NCI-H2227 treated with DMSO at 0.1 percent for 48 hours (cell line): ENCODE results near the gene RECQL5.

ENCODE experiments used
- DNase-seq: peaks from one replicate; lab custom pipeline; 2025; lab: John Stamatoyannopoulos, UW

RECQL5 gene

DNA sequence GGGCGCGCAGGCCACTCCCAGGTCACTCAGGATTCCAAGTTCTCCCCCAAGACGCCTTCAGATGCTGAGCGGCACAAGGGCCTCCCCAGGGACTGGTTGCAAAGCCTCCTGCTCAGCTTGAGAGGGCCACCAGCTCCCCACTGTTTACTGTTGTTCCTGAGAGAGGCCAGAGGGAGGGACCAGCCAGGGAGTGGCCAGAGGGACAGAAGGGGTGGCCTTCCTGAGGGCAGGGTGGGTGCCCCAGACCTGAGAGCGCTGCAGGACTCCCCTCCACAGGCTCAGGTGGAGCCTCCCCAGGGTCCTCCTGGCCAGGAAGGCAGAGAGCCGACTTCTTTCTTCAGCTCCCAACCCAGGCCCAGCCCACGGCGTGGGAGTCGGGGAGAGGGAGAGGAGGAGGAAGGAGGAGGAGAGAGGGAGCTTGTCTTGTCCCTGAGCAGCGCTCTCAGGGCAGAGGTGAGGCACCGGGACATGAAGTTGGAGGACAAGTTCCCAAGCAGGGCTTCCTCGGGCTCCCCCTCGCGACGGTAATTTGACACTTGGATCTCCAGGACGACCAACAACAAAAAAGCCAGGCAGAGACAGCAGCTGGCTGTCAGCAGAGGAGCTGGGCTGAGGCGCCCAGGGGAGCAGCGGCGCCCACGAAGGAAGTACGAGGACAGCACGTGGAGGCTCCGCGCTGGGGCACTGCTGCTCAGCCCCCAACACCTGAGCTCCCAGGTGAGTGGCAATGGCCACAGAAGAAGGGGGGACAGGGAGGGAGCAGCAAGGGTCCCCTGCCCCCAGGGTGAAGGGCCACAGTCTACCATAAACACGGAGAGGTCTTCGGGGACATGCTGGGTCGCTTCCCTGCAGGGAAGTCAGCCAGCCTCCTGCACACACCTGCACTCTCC lies 33.2 kb downstream of the RECQL5 start:
- peak; percentile 47 for DNase-seq

DNA sequence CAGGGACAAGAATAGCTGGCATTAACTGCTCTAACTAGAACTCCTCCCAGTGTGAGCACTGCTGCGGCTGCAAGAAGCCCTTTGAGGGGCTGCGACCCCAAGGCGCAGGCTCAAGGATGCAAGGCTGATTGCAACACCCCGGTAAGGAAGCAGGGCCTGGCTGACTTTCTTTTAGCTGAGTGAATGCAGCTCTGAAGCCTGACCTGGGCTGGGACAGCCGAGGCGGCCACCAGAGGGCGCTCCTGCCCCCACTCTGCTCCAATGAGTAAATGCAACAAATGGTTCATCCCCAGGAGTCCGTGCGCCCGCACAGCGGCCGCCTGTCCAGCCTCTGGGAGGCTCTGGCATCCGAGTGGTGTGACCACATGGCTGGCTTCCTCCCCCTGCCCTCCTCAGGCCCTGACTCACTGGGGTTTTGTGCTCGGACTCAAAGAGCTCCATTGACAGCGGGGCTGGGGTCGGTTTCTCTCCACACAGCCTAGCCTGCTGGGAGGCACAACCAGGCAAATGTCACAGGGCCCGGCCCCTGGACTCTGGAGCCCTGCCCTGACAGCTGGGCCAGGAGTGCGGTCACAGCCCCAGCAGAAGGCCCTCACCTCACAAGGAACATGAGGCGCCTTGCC lies 34.0 kb downstream of the RECQL5 start, which contains the start of gene SMIM5:
Gene SMIM5, plus strand, starts transcription at position 572 of the 623 bp plus-strand sequence. CDS start 6,768 bp downstream, outside the sequence.
- peak; percentile 6 for DNase-seq

DNA sequence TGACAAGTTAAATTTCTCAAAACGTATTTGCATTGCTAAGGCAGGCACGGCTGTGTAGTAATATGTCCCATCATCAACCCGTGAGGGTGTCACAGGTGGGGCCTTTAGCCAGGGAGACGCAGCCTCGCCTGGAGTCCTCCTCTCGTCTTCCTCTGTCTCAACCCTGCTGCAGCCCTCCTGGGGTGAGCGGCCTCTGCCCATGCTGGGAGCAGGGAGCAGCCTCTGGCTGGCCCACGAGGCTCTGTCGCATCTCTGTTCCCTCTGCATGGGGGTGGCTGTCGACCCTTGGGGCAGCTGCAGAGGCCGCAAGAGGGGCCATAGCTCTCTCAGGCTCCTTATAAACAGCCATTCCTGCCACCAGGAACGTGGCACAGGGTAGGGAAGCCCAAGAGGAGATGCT lies 34.5 kb downstream of the RECQL5 start:
- DNase-seq, result no peak

DNA sequence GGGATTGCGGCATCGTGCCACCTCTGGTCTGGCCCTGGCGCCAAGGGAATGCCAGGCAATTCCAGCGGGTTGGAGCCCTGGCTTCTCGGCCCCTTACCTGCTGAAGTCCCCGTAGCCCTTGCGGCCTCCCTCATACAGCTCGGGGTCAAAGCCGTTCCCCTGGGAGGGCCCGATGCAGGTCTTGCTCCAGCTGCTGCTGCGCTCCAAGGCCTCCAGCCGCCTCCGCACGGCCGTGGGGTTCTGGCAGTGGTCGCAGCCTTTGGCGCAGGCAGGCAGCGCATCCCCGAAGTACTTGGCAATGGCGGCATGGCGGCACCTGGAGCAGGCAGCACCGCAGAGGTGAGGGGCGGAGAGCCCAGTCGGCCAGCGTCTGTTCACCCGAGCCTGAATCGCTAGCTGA lies 35.6 kb downstream of the RECQL5 start:
- no peak for DNase-seq

DNA sequence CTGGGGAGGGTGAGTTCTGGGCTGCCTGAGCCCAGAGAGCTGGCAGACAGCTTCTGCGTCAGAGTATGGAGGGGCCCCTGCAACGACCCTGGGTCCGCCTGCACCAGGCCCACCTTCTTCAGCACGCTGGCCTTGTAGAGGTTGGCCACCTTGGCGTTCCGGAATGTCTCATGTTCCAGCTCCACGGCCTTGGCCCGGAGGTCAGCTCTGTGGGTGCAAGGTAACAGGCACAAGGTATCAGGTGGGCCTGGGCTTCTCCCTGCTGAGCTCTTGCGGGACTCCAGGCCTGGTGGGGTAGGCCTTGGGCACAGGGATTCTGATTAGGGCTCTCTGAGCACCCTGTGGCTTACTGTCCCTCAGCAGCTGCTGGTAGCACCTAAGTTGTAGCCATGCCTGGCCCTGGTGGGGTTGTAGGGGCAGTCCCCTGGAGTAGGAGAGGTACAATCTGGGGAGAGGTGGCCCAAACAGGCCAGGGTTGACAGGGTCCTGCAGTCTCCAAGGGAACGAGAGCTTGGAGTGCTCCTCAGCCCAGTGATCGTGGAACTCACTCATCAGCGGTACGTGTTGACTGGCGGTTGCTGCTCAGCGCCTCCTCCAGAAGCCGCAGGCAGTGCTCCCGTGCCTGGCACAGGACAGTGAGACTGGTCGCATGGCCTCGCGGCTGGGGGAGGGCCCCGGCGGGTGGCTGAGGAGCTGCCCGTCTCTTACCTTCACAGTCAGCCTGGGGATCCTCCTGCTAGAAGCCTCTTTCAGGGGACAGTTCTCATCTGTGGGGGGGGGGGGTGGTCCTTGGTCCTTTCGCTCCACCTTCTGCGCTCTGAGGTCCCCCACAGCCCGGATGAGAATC lies 36.7 kb downstream of the RECQL5 start:
- DNase-seq, result no peak

DNA sequence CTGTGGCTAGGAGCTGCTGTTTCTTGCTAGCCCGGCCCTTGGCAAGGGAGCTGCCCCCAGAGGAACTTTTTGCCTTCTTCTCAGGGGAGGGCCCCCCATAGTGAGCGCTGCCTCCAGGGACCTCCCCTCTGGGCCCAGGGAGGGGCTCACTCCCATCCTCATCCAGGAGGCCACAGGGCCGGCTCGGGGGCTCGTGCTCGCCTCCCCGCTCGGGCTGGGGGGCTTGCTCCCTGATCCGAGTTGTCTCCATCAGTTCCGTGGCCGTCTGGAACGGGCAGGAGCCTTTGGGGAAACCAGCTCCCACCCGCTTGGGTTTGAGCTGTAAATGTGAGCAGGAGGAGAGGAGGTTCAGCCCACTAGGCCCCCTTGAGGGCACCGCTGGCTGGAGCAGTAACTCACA lies 37.8 kb downstream of the RECQL5 start:
- DNase-seq, result no peak

DNA sequence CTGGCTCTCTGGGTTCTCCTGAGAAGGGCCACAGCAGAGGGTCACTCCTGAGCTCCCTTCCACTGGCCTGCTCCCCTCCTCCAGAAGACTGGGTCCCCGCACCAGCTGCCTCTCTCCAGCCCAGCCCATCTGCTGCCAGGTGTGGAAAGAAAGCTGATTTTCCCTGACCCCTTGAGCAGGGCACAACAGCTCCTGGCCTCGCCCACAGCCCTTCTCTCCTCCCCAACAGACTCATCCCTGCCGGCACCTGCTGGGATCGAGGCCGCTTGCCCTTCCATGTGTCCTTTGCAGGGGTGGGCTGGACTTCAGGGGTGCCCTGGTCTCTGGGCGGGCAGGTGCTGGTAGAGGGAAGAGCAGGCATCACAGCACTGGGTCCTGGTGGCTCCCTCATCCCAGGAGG lies 38.5 kb downstream of the RECQL5 start:
- no peak for DNase-seq

DNA sequence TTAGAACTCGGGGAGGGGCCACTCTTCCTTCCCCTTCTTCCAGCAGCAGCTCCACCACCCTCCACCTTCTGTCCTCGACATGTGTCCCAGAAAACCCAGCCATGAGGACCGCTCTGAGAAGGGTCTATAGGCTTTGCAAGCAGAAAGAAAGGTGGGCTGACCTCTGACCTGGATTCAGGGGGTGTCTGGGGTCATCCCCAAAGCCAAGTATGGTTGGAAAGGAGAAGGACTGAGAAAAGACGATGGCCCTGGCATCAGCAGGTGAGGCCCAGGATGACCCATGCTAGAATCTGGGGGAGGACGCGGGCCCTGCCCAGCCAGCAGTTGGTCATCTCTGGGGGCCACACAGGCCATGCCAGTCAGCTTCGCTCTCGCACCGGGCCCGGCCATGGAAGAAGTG lies 39.9 kb downstream of the RECQL5 start:
- DNase-seq, result no peak

DNA sequence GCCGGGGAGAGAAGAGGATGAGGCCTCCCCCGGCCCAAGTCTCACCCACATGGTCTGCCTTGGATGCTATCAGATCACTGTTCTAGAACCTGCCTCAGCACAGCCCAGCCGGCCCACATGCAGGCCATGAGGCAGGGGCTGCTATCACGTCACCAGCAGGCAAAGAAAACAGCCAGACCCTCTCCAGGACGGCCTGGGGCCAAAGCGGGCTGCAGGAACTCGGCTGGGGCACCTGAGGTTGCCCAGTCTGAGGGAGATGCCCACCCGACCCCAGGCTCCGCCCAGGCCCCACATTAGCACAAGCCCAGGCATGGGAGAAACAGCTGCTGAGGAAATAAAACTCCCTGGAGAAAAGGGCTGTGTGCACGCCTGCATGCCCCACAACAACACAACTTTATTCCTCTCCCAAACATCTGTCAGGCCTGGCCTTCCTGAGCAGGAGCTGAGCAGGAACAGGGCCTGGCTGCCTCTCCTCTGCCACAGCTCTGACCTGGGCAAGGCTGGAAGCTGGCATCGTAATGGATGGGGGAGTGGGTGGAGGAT lies 40.4 kb downstream of the RECQL5 start:
- no peak for DNase-seq

DNA sequence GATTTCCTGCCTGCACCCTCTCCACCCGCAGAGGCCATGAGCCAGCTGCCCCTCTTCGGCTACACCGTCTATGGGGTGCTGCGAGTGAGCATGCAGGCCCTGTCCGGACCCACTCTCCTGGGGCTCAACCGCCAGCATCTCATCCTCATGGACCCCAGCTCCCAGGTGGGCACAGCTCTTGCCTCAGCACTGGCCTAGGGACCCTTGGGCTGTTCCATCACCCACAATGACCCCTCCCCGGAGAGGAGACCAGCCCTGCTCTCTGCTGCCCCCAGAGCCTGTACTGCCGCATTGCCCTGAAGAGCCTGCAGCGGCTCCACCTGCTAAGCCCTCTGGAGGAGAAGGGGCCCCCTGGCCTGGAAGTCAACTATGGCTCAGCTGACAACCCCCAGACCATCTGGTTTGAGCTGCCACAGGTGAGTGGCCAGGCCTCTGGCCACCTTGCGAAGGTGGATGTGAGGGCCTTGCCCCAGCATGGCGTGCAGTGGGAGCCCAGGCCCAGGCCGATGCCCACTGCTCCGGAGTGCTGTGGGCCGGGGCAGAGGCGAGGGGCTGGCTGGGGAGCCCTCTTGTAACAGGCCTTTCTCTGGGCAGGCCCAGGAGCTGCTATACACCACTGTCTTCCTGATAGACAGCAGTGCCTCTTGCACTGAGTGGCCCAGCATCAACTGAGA lies 41.0 kb downstream of the RECQL5 start:
- no peak for DNase-seq

DNA sequence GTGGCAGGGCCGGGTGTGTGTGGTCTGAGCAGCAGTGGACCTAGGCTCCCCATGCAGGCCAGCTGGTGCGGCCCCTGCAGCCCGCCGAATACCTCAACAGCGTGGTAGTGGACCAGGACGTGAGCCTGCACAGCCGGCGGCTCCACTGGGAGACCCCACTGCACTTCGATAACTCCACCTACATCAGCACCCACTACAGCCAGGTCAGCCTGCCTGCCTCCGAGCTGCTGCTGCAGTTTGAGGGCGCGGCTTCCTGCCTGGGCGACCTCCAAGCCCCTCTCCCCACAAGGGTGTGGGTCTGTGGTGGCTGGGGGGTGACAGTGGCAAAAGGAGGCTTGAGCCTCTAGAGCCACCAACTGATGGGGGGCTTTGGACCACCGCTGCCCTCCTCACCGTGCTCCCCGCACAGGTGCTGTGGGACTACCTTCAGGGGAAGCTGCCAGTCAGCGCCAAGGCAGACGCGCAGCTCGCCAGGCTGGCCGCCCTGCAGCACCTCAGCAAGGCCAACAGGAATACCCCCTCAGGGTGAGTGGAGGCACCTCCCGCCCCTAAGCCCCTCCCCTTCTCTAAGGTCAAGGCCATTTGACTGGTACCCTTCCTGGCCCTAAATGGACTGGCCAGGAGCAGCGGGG lies 42.1 kb downstream of the RECQL5 start:
- DNase-seq, result no peak

DNA sequence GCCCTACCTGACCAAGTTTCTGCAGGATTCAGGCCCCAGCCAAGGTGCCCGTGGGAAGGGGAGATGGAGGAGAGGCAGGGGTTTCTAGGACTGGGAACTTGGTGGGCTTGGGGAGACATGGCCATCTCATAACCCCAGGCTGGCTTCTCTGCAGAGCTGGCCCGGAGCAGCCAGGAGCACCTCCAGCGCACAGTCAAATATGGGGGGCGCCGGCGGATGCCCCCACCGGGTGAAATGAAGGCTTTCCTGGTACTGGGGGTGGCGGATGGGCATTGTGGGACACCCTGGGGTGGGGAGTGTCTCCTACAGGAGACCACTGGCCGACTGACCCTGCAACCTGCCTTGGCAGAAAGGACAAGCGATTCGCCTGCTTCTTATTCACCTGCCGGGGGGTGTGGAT lies 42.9 kb downstream of the RECQL5 start:
- DNase-seq, result no peak

DNA sequence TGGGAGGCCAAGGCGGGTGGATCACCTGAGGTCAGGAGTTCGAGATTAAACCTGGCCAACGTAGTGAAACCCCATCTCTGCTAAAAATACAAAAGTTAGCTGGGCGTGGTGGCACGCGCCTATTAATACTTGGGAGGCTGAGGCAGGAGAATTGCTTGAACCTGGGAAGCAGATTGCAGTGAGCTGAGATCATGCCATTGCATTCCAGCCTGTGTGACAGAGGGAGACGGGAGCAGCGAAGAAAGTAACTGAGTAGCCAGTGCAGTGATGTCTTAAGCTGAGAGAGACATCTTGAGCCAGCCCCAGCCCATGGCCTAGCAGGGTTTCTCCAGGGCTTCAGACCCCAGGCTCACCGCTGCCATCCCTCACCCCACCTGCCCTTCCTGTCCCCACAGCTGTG lies 43.6 kb downstream of the RECQL5 start:
- no peak for DNase-seq

DNA sequence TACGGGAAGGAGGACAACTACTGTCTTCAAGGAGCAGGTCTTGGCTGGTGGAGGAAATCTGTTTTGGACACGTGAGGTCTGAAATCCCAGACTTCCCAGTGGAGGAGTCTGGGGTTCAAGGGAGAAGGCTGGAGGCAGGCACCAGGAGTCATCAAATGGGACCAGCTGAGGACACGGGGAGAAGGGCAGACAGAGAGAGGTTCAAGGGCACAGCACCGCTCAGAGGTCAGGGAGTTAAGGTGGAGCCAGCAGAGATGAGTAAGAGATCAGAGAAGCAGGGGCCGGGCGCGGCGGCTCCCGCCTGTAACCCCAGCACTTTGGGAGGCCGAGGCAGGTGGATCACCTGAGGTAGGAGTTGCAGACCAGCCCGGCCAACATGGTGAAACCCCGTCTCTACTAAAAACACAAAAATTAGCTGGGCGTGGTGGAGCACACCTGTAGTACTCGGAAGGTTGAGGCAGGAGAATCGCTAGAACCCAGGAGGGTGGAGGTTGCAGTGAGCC lies 44.1 kb downstream of the RECQL5 start:
- DNase-seq, result no peak

DNA sequence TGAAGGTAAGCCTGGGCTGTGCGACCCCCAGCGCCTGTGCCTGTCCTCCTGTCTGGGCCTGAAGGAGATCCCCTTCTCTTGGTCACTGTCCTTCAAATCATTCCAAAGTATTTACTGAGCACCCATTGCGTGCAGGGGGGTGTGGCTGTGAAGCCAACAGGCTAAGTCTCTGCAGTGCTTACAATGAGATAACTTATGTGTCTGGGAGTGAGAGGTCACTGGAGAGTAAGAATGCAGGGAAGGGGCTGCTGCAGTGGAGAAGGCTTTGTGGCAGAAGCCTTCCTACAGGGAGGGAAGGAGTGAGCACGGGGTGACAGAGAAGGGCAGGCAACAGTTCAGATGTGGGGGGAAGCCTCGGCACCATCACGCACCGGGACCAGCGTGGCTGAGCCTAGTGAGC lies 44.9 kb downstream of the RECQL5 start:
- no peak for DNase-seq

DNA sequence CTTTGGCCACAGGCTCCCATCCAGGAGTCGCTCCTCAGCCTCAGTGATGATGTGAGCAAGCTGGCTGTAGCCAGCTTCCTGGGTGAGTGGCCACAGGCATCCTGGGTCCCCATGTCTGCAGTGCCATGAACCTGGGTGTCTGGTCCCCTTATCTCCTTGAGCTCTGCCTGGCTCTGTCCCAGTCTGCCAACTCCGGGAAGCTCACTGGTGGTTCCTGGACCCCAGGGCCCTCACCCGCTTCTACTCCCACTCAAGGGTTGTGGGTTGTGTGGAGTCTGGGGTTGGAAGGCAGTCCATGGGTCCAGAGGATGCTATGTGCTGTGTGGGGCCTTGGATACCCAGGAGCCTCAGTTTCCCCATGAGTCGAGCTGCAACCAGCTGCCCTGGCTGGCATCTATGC lies 45.5 kb downstream of the RECQL5 start:
- no peak for DNase-seq

DNA sequence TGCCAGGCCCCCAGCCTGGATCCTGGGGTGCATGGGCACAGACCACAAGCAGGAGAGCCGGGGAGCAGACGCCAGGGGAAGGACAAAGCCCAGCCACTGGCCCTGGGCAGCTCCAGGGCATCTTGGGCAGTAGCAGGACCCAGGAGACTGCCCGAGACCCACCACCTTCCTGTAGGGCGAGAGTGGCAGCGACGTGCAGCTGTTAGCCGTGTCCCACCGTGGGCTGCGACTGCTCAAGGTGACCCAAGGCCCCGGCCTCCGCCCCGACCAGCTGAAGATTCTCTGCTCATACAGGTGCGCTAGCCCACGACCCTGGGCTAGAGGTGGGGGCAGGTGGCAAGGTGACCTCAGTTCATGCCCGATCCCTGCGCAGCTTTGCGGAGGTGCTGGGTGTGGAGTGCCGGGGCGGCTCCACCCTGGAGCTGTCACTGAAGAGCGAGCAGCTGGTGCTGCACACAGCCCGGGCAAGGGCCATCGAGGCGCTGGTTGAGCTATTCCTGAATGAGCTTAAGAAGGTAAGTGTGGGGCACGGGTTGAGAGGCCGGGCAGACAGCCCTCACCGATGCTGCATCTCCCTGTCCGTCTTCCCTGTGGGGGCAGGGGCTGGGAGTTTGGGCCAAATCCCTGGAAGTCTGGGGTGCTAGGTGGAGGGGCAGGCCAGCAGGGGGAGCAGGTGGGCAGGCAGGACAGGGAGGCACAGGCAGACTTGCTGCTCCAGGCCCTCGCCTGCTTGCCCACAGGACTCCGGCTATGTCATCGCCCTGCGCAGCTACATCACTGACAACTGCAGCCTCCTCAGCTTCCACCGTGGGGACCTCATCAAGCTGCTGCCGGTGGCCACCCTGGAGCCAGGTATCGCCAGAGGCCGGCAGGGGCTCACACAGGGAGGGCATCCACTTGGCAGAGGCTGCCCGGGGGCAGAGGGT lies 47.2 kb downstream of the RECQL5 start:
- no peak for DNase-seq

DNA sequence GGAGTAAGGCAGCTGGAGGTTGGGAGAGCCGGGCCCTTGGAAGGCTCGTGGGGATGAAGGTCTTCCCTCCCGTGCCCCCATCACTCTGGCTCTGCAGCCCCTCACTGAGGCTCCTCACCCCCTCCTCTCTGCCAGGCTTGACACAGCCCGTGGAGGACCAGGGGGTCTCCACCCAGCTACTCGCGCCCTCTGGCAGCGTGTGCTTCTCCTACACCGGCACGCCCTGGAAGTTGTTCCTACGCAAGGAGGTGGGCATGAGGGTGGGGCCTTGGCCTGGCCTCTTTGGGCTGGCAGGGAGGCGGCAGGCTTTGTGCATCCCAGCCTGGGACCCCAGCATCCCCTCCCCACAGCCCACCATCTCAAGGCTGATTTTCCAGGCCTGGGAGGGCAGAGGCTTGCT lies 49.3 kb downstream of the RECQL5 start:
- DNase-seq, result no peak

DNA sequence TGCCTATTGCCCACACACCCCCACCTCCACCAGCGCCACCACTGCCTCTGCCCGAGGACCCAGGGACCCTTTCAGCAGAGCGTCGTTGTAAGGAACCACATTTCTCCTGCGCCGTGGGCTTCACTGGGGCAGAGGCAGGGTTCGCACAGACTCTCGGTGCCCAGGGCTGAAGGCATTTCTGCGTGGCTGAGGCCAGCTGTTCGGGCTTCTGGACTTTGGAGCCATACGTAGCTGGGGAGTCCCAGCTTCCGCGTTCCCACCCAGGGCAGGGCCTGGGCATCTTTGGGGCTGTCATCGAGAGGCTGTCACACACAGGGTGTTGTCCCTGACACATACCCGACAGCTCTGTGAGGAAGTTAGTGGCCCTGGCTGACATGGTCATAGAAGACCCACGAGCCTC lies 49.7 kb downstream of the RECQL5 start:
- no peak for DNase-seq

DNA sequence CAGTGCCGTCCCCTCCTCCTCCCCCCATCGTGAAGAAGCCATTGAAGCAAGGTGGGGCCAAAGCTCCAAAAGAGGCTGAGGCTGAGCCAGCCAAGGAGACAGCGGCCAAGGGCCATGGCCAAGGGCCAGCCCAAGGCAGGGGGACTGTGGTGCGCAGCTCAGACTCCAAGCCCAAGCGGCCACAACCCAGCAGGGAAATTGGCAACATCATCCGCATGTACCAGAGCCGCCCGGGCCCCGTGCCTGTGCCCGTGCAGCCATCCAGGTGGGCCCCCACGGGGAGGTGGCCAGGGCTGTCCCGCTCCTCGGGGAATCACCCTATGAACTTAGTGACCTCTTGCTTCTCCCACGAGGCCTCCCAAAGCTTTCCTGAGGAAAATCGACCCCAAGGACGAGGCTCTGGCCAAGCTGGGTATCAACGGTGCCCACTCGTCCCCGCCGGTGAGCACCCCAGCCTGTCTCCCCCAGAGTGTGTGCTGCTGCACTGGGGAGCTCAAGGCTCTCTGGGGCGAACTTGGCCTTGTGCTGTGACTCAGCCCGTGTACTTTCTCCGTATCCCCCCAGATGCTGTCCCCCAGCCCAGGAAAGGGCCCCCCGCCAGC lies 50.3 kb downstream of the RECQL5 start:
- DNase-seq, result no peak
